ENCODE results near the gene YIF1B.
"Not testable (repeated sequence)": the region's sequence is repeated elsewhere in the genome, so short reads cannot be mapped to it uniquely, and the experiment has no call there.

YIF1B gene

GRCh38 chr19:38315657-38316476 is at the start of gene YIF1B:
TSS of gene YIF1B (minus strand) at chr19:38315947. CDS start at chr19:38315917, 30 bp downstream.
- Histone ChIP-seq H3K27me3 (ENCODE audit: insufficient read depth, low read length, poor library complexity) (peaks cover 14% of the 10 kb centered on the region), H3K79me2 (ENCODE audit: insufficient read depth, low read length) (peaks cover 35% of the 10 kb centered on the region), H3K4me2 (ENCODE audit: insufficient read depth, low read length) (peak within 1 kb of the TSS; percentile 100), H2AFZ (ENCODE audit: low read depth, low read length) (peak within 1 kb of the TSS; percentile 97), H3K4me1 (ENCODE audit: insufficient read depth, low read length) (peaks cover 32% of the 10 kb centered on the region), H3K36me3 (ENCODE audit: insufficient read depth, low read length) (peaks cover 2% of the 10 kb centered on the region; the same call in 1 of the 2 replicates), H3K9ac (ENCODE audit: low read depth, low read length) (peak within 1 kb of the TSS; percentile 76), H3K4me3 (ENCODE audit: low read depth in 1 of 2, low read length in 2 of 2) (peak within 1 kb of the TSS; percentile 90 to 99), H3K27ac (ENCODE audit: low read length) (peak within 1 kb of the TSS; percentile 86), H4K20me1 (ENCODE audit: insufficient read depth, low read length) (no peaks in the 10 kb centered on the region), H3K9me3 (ENCODE audit: insufficient read depth, low read length, severe bottlenecking) (no peaks in the 10 kb centered on the region)
- ATAC-seq (ENCODE audit: insufficient read depth, low read depth) = peak; percentile 95
- peak; percentile 98 for DNase-seq
- TF ChIP-seq EZH2 (IDR thresholded peaks at IDR 0.05; ENCODE audit: borderline replicate concordance, low read depth, low read length, severe bottlenecking) (no peak), CTCF (IDR thresholded peaks at IDR 0.05; ENCODE audit: borderline replicate concordance, extremely low read depth, low read length, poor library complexity, severe bottlenecking) (no peak)

- not testable (repeated sequence) for H3K36me3 ChIP-seq (ENCODE audit: insufficient read depth, low read length); H3K9ac ChIP-seq (ENCODE audit: low read depth, low read length); ATAC-seq (ENCODE audit: insufficient read depth, low read depth); H3K79me2 ChIP-seq (ENCODE audit: insufficient read depth, low read length); H3K27ac ChIP-seq (ENCODE audit: low read length); H3K4me3 ChIP-seq (ENCODE audit: low read depth in 1 of 2, low read length in 2 of 2); H4K20me1 ChIP-seq (ENCODE audit: insufficient read depth, low read length); H3K4me1 ChIP-seq (ENCODE audit: insufficient read depth, low read length); H3K9me3 ChIP-seq (ENCODE audit: insufficient read depth, low read length, severe bottlenecking); H3K27me3 ChIP-seq (ENCODE audit: insufficient read depth, low read length, poor library complexity); H2AFZ ChIP-seq (ENCODE audit: low read depth, low read length); H3K4me2 ChIP-seq (ENCODE audit: insufficient read depth, low read length); DNase-seq
Observed at GRCh38 chr19:38362946-38363688, 47.4 kb upstream of the YIF1B start.

- Histone ChIP-seq H2AFZ (ENCODE audit: low read depth, low read length) (no peak overlapping the region), H3K9ac (ENCODE audit: low read depth, low read length) (no peak overlapping the region), H3K27me3 (ENCODE audit: insufficient read depth, low read length, poor library complexity) (peaks cover 4% of the 10 kb centered on the region), H3K36me3 (ENCODE audit: insufficient read depth, low read length) (no peaks in the 10 kb centered on the region), H3K4me3 (ENCODE audit: low read depth in 1 of 2, low read length in 2 of 2) (no peak overlapping the region), H3K79me2 (ENCODE audit: insufficient read depth, low read length) (no peaks in the 10 kb centered on the region), H3K4me1 (ENCODE audit: insufficient read depth, low read length) (no peaks in the 10 kb centered on the region), H3K9me3 (ENCODE audit: insufficient read depth, low read length, severe bottlenecking) (peaks cover 4% of the 10 kb centered on the region), H3K4me2 (ENCODE audit: insufficient read depth, low read length) (no peak overlapping the region), H4K20me1 (ENCODE audit: insufficient read depth, low read length) (no peaks in the 10 kb centered on the region; the same call in 1 of the 2 replicates), H3K27ac (ENCODE audit: low read length) (no peak overlapping the region)
- ATAC-seq (ENCODE audit: insufficient read depth, low read depth) = no peak
- no peak for DNase-seq
- TF ChIP-seq EZH2 (IDR thresholded peaks at IDR 0.05; ENCODE audit: borderline replicate concordance, low read depth, low read length, severe bottlenecking) = no peak
Observed at GRCh38 chr19:38362076-38362945, 46.6 kb upstream of the YIF1B start.

GRCh38 chr19:38361633-38362075 is 45.9 kb upstream of the YIF1B start:
- H4K20me1 ChIP-seq (ENCODE audit: insufficient read depth, low read length) = no peaks in the 10 kb centered on the region; the same call in 1 of the 2 replicates
- H3K9ac ChIP-seq (ENCODE audit: low read depth, low read length) = no peak overlapping the region
- peaks cover 4% of the 10 kb centered on the region for H3K27me3 ChIP-seq (ENCODE audit: insufficient read depth, low read length, poor library complexity)
- H3K79me2 ChIP-seq (ENCODE audit: insufficient read depth, low read length) = no peaks in the 10 kb centered on the region
- no peak for DNase-seq
- no peak for TF ChIP-seq CTCF (IDR thresholded peaks at IDR 0.05; ENCODE audit: borderline replicate concordance, extremely low read depth, low read length, poor library complexity, severe bottlenecking)
- no peak for TF ChIP-seq EZH2 (IDR thresholded peaks at IDR 0.05; ENCODE audit: borderline replicate concordance, low read depth, low read length, severe bottlenecking)
- H3K4me2 ChIP-seq (ENCODE audit: insufficient read depth, low read length) = no peak overlapping the region
- no peaks in the 10 kb centered on the region for H3K36me3 ChIP-seq (ENCODE audit: insufficient read depth, low read length)
- no peak for ATAC-seq (ENCODE audit: insufficient read depth, low read depth)
- H2AFZ ChIP-seq (ENCODE audit: low read depth, low read length) = no peak overlapping the region
- H3K27ac ChIP-seq (ENCODE audit: low read length) = no peak overlapping the region
- peaks cover 4% of the 10 kb centered on the region for H3K9me3 ChIP-seq (ENCODE audit: insufficient read depth, low read length, severe bottlenecking)
- H3K4me3 ChIP-seq (ENCODE audit: low read depth in 1 of 2, low read length in 2 of 2) = no peak overlapping the region
- H3K4me1 ChIP-seq (ENCODE audit: insufficient read depth, low read length) = no peaks in the 10 kb centered on the region

All from DND-41 (cell line).